HCT116 (cell line): ENCODE data around the gene MTPN. TPM values are rescaled to one million over a fixed set of nuclear protein-coding genes. Genes with fewer than 3 reads are reported as not detected.

Experiments
- ATAC-seq: fragments of 200-7000 bp; cut with Tn5 transposase; 2 replicates; pipeline ENCODE4 v1.9.1; 2020; ENCODE audit warnings: mild to moderate bottlenecking, moderate library complexity
- BruUV-seq: library from RNA; stranded (reverse); fragments of 400-500 nt; replicated peaks from 2 replicates; lab custom pipeline; 2021; lab: Mats Ljungman, UMichigan
- CTCF ChIA-PET: fragments of 300-600 bp; sonication (Branson Sonifier 250); formaldehyde crosslinking; loops from one replicate; lab custom pipeline; 2021; ENCODE audit warnings: antibody characterized with exemption; lab: Charles Lee
- POLR2A ChIA-PET: fragments of 300-600, 350-600 bp; sonication (Branson Sonifier 250); formaldehyde crosslinking; loops from one replicate; lab custom pipeline; 2021; ENCODE audit warnings: antibody characterized with exemption; lab: Charles Lee
- RAD21 ChIA-PET, 2 experiments: fragments of 300-600 bp; sonication (Branson Sonifier 250); formaldehyde crosslinking; loops; one replicate each; lab custom pipeline; 2023; ENCODE audit warnings: low total read pairs in 2 of 2; ENCODE audit not compliant: uncharacterized antibody in 2 of 2, unreplicated experiment in 2 of 2, low non-redundant PET in 1 of 2; lab: Charles Lee
- DNase-seq: peaks from one replicate; pipeline ENCODE4 v3.0.0-alpha.2; 2010; ENCODE audit warnings: low read depth, low spot score
- H2AFZ ChIP-seq: fragments of 200-600 bp; shearing (Covaris generic), sonication (generic); 2 replicates; pipeline ENCODE4 v1.6.1; 2017; ENCODE audit warnings: low read depth, mixed run types, mixed read lengths, antibody characterized with exemption, low read length; ENCODE audit not compliant: poor library complexity, severe bottlenecking
- H3K27ac ChIP-seq: 2 replicates; pipeline ENCODE4 v1.5.1; 2012; ENCODE audit warnings: low read depth, low read length
- H3K27me3 ChIP-seq: fragments of 200-600 bp; sonication (generic); 2 replicates; pipeline ENCODE4 v1.6.1; 2016; ENCODE audit warnings: mixed run types, low read length, mixed read lengths; ENCODE audit not compliant: insufficient read depth
- H3K36me3 ChIP-seq, 2 experiments: fragments of 200-500 bp in 1 of 2; fragments of 200-600 bp in 1 of 2; sonication (Bioruptor generic) in 1 of 2; sonication (generic) in 1 of 2; 2 replicates each; pipeline versions ENCODE4 v1.5.1 to v1.6.1; 2014 to 2016; ENCODE audit warnings: low read length in 2 of 2, inconsistent platforms in 1 of 2, mixed read lengths in 1 of 2, mixed run types in 1 of 2; ENCODE audit not compliant: insufficient read depth in 2 of 2, control insufficient read depth in 1 of 2
- H3K4me1 ChIP-seq, 2 experiments: fragments of 200-600 bp in 1 of 2; sonication (generic) in 1 of 2; 2 replicates each; pipeline versions ENCODE4 v1.5.1 to v1.6.1; 2012 to 2017; ENCODE audit warnings: low read length in 2 of 2, inconsistent platforms in 1 of 2, mild to moderate bottlenecking in 1 of 2, mixed read lengths in 1 of 2, mixed run types in 1 of 2, moderate library complexity in 1 of 2; ENCODE audit not compliant: insufficient read depth in 2 of 2, control insufficient read depth in 1 of 2
- H3K4me2 ChIP-seq: fragments of 200-600 bp; sonication (generic); 2 replicates; pipeline ENCODE4 v1.6.1; 2017; ENCODE audit warnings: mixed run types, low read length, mixed read lengths
- H3K4me3 ChIP-seq, 2 experiments: fragments of 200-600 bp in 1 of 2; sonication (generic) in 1 of 2; replicated peaks in 1 of 2; 2 replicates each; pipeline ENCODE4 v1.5.1; 2011 to 2016; ENCODE audit warnings: low read length in 2 of 2, control low read depth in 1 of 2, low read depth in 1 of 2, mild to moderate bottlenecking in 1 of 2, mixed read lengths in 1 of 2, mixed run types in 1 of 2
- H3K79me2 ChIP-seq: fragments of 200-600 bp; sonication (generic); 2 replicates; pipeline ENCODE4 v1.6.1; 2017; ENCODE audit warnings: mild to moderate bottlenecking, mixed run types, low read length, moderate library complexity, mixed read lengths; ENCODE audit not compliant: insufficient read depth
- H3K9ac ChIP-seq: fragments of 200-600 bp; sonication (generic); 2 replicates; pipeline ENCODE4 v1.6.1; 2016; ENCODE audit warnings: low read length, mixed read lengths
- H3K9me2 ChIP-seq: fragments of 200-600 bp; sonication (generic), shearing (Covaris generic); 2 replicates; pipeline ENCODE4 v1.6.1; 2017; ENCODE audit warnings: mixed run types, mild to moderate bottlenecking, moderate library complexity; ENCODE audit not compliant: insufficient read depth
- H3K9me3 ChIP-seq, 2 experiments: fragments of 200-500 bp in 1 of 2; fragments of 200-600 bp in 1 of 2; sonication (Bioruptor generic) in 1 of 2; sonication (generic) in 1 of 2; 2 replicates each; pipeline ENCODE4 v1.6.1; 2014 to 2017; ENCODE audit warnings: low read length in 2 of 2, mixed read lengths in 2 of 2, inconsistent platforms in 1 of 2, low read depth in 1 of 2, mild to moderate bottlenecking in 1 of 2, mixed run types in 1 of 2, moderate library complexity in 1 of 2; ENCODE audit not compliant: control insufficient read depth in 1 of 2, insufficient read depth in 1 of 2
- H4K20me1 ChIP-seq: fragments of 200-600 bp; sonication (generic), shearing (Covaris generic); 2 replicates; pipeline ENCODE4 v1.6.1; 2017; ENCODE audit warnings: mixed run types, mild to moderate bottlenecking, moderate library complexity; ENCODE audit not compliant: insufficient read depth
- ATF3 ChIP-seq: IDR thresholded peaks from 2 replicates; pipeline ENCODE4 v1.6.1; 2012
- ELF1 ChIP-seq: IDR thresholded peaks from 2 replicates; pipeline ENCODE4 v1.6.1; 2012; ENCODE audit warnings: low read depth, borderline replicate concordance
- EZH2 ChIP-seq: fragments of 200-600 bp; sonication (generic); IDR thresholded peaks from 2 replicates; pipeline ENCODE4 v1.6.1; 2017; ENCODE audit warnings: antibody characterized with exemption, mixed run types
- FOSL1 ChIP-seq: IDR thresholded peaks from 2 replicates; pipeline ENCODE4 v1.6.1; 2012; ENCODE audit warnings: low read depth
- MAX ChIP-seq: IDR thresholded peaks from 2 replicates; pipeline ENCODE4 v1.6.1; 2012
- POLR2A ChIP-seq: IDR thresholded peaks from 2 replicates; pipeline ENCODE4 v1.7.0; 2011; ENCODE audit warnings: borderline replicate concordance; ENCODE audit not compliant: insufficient read depth, insufficient read length; ENCODE audit errors: extremely low read depth
- SP1 ChIP-seq: IDR thresholded peaks from 2 replicates; pipeline ENCODE4 v1.6.1; 2012; ENCODE audit warnings: low read depth
- TCF7L2 ChIP-seq: IDR thresholded peaks from 2 replicates; pipeline ENCODE4 v1.7.0; 2011; ENCODE audit warnings: borderline replicate concordance, inconsistent platforms; ENCODE audit not compliant: insufficient read depth, insufficient read length; ENCODE audit errors: extremely low read depth
- intact Hi-C: fragments of 100-400 bp; cut with micrococcal nuclease; formaldehyde crosslinking; loops from 2 replicates; pipeline ENCODE4 v1.10.0; 2022
- total RNA-seq: library from RNA; stranded (reverse); gene quantifications from one replicate; pipeline ENCODE4 v1.2.1, GENCODE V29; 2021; ENCODE audit not compliant: unreplicated experiment

Gene MTPN
- total RNA-seq, 1 experiment from 2014 or later = 152 TPM

DNA sequence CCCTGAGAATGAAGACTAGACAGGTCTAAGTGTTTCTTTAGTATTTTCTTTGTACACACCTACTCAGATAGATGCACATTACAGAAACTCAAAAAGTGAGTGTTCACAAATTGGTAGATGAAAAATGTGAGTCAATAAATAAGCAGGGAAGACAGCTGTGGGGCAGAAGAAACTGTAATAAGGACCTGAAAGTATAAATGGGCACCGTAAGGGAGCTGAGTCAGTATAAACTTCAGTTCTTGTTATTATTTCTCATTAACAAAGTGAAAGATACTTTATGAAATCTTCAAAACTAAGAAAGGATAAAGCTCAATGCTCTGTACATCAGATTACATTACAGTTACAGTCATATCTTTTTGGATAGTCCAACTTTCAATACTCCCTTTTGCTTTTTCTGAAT, 2.5 kb downstream of the MTPN start:
- no peaks in the 10 kb centered on the region for H3K9me3 ChIP-seq
- DNase-seq = no peak
- no peaks in the 10 kb centered on the region for H3K9me2 ChIP-seq
- no peak overlapping the region for H3K4me2 ChIP-seq
- peaks cover 3 to 9% of the 10 kb centered on the region in 2 experiments; a peak in 3 of 4 replicates for H3K36me3 ChIP-seq
- no TSS peak for BruUV-seq
- ChIA-PET POLR2A (no interaction called here), CTCF (no interaction called here)
- TF ChIP-seq ATF3 (no peak), POLR2A (no peak), FOSL1 (no peak), MAX (no peak), SP1 (no peak)
- TF ChIP-seq, all 23 proteins: peak for 0
- no peak for ATAC-seq
- intact Hi-C loops = no loop called here
- no peak overlapping the region for H3K27ac ChIP-seq
- RAD21 ChIA-PET = no interaction called here
- H3K79me2 ChIP-seq = peaks cover 75% of the 10 kb centered on the region
- peaks cover 5 to 14% of the 10 kb centered on the region in 2 experiments; a peak in 3 of 4 replicates for H3K4me1 ChIP-seq
- peaks cover 10% of the 10 kb centered on the region; the same call in 1 of the 2 replicates for H4K20me1 ChIP-seq
- no peaks in the 10 kb centered on the region for H3K27me3 ChIP-seq
- H2AFZ ChIP-seq = no peak overlapping the region
- no peak overlapping the region for H3K4me3 ChIP-seq
- no peak overlapping the region for H3K9ac ChIP-seq

- Histone ChIP-seq H3K4me2 (no peak overlapping the region), H3K9ac (no peak overlapping the region), H4K20me1 (peaks cover 25% of the 10 kb centered on the region), H2AFZ (no peak overlapping the region), H3K36me3 (peaks cover 3 to 9% of the 10 kb centered on the region in 2 experiments; a peak in 3 of 4 replicates), H3K4me3 (no peak overlapping the region), H3K9me3 (no peaks in the 10 kb centered on the region), H3K4me1 (peaks cover 5 to 9% of the 10 kb centered on the region in 2 experiments; a peak in 3 of 4 replicates), H3K27me3 (no peaks in the 10 kb centered on the region), H3K27ac (no peak overlapping the region), H3K9me2 (no peaks in the 10 kb centered on the region), H3K79me2 (peaks cover 96% of the 10 kb centered on the region)
- BruUV-seq = no TSS peak
- no peak for DNase-seq
- intact Hi-C loops = no loop called here
- CTCF ChIA-PET = no interaction called here
- RAD21 ChIA-PET = no interaction called here
- POLR2A ChIA-PET = no interaction called here
- no peak for ATAC-seq
- no peak for TF ChIP-seq ELF1
- TF ChIP-seq MAX = no peak
- TF ChIP-seq EZH2 = no peak
- no peak for TF ChIP-seq TCF7L2
Measured at GRCh38 chr7:135971366-135971725, 5.8 kb downstream of the MTPN start.
